Fibroblast of skin of abdomen (primary cell): ENCODE results near the gene DHX58. TPM values are rescaled to one million over a fixed set of nuclear protein-coding genes. Genes with fewer than 3 reads are reported as not detected.
A peak's percentile ranks its signal among the peaks of the same experiment; 100 is the strongest.
"Not testable (repeated sequence)": the region's sequence is repeated elsewhere in the genome, so short reads cannot be mapped to it uniquely, and the experiment has no call there.

ENCODE experiments used
- DNase-seq: peaks from one replicate; pipeline ENCODE4 v3.0.0-alpha.2; 2013
- polyA plus RNA-seq, 2 experiments: library from polyadenylated mRNA; unstranded; fragments of 120-200 nt; gene quantifications; one replicate each; pipeline ENCODE4 v1.2.1, GENCODE V29; 2013; ENCODE audit not compliant: insufficient read length in 2 of 2

DHX58 gene
- 5.5 TPM for polyA plus RNA-seq (2013, experiment 1 of 2; ENCODE audit: insufficient read length)
- 4.5 TPM for polyA plus RNA-seq (2013, experiment 2 of 2; ENCODE audit: insufficient read length)

DNA sequence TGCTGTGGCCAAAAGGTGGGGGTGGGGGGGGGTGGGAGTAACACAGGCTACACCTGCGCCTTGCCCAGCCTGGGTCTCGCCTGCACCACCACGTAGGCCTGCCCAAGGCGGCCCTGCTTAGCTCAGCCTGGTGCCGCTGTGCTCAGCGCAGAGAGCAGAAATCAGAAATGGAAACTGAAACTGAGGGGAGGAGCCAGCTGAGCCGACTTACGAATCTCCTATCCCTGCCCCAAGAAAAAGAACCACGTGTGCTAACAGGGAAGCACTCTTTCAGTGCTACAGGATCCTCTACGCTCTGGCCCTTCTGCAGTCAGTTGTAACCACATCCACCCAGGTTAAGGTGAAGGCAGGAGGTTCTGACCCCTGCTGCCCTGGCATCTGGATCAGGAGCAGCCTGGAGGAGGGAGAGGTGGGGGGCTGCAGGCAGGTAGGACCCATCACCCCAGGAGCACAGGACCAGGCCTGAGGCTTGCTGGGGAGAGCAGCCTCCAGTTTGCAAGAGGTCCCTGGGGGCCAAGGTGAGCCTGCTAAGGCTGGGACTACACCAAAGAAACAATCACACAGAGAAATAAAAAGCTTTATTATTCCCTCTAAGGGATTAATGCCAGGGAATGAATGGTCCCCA, at the start of gene DHX58:
DHX58 (minus strand) TSS at position 163 of the 625 bp plus-strand sequence. CDS start 822 bp downstream, outside the sequence.
- DNase-seq, result peak; percentile 80

DNA sequence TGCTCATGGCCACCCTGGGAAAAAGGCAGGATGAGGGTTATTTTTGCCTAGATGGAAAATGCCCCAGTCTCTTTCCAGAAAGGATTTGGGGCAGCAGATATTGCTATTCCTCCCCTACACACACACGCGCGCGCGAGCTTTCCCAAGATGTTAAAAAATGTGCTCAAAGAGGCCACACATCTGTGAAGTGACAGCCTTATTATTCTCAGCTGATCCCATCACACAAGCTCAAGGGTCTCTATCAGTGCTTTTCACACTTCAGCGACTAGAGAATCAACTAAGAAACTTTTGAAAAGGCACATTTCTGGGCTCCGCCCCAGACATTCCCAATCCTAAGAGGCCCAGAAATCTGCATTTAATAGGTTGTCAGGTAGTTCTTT, 48.0 kb upstream of the DHX58 start:
- no peak for DNase-seq

DNA sequence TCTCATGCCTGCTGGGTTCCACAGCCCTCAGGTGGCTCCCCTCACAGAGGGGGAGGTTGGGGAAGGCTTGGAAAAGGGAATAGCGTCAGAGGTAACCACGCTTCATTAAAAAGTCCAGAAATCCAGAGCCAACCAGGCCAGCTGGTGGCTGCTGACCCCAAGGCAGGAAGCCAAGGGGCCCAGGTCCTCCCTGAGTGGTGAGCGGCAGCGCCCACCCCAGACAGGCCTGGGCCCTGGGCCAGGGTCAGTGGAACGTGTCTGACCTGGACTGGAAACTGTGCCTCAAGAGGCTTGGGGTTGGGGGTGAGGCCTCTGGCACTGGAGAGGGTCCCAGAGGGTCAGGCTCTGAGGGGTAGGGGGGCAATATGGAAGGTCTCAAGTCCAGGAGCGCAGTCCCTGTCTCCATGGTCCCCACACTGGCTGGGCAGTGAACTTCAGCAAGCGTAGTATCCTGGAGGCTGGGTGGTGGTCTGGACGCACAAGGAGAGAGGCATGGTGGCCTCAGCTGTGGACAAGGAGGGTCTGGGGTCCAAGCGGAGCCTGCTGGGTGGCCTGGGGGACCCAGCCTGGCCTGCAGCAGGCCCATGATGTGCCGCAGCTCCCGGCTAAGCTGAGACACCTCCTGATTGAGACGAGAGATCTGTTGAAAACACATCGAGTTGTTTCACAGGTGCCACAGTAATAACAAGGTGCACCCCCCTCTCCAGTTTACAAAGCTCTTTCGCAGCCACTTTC, 47.4 kb upstream of the DHX58 start:
- DNase-seq, result no peak

DNA sequence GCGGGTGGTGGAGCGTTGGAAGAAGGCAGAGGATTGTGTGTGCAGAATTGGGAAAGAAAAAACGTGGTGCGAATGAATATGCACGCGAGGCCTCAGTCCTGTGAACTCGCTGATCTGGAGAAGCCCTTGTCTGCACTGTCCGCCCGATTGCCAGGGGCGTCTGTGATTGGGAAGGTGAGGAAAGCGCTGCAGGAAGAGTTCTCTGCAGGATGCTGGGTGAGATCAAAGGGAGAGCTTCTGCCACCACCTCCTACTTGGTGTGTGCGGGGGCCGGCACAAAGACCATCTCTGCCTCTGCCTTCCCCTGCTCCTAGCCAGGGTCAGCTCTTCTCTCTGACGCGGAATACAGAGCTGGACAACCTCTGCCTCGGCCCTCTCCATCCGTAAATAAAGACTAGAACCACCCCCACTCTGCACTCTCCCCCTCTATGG, 43.1 kb upstream of the DHX58 start:
- no peak for DNase-seq

DNA sequence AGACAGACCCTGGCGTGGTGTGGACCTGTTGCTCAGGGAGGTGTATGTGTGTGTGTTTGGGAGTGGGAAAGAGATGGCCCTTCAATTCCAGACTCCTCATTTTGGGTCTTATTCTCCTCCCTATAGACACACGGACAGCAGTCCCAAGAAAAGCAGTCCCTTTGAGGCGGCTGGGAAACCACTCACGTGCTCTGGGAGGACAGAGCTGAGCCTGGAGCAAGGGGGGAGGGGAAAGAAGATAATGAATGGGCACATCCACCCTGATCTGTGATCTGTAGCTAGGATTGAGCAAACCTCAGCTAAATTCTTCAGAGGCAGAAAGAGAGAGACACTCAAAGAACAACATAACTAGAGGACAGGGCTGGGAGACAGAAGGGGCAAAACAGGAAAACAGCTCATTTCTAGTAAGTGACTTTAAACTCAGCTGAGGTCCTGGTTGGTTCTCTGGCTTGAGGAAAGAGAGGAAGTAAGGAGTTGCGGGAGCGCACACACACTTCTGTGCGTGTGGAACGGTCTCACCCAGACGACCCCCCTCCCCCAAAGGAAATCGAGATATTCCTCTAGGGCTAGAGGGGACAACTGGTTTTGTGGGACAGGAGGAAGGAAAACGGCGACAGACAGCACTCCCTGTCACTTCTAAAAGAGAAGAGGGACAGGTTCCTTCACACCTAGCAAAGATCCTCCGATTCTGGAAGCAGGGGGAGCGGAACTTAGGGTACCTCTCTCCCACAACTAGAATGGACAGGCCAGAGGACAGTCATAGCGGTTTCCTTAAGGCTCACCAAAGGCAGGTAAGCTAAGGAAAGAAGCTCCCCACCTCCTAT, 41.6 kb upstream of the DHX58 start:
- no peak for DNase-seq

DNA sequence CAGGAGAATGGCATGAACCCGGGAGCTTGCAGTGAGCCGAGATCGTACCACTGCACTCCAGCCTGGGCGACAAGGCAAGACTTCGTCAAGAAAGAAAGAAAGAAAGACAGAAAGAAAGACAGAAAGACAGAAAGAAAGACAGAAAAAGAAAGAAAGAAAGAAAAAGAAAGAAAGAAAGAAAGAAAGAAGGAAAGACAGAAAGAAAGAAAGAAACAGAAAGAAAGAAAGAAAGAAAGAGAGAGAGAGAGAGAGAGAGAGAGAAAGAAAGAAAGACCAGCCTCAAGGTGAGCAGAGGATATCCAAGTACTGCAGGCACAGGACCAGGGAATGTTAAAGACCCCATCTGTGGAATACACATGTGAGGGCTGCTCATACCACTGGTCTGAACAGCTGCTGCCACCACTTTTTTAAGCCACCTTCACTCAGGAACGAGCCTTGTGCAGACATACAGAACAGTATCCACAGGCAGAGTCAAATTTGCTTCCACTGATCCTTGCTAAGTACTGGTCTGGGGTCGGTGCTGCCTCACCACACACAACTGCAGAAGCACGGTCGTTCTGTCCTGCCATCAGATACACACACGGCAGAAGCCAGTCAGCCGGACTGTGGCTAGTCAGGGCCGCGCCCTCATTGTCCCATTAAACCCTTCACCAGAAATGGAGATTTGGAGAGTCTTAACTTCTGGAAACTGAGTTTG, 34.5 kb upstream of the DHX58 start:
- DNase-seq, result no peak

DNA sequence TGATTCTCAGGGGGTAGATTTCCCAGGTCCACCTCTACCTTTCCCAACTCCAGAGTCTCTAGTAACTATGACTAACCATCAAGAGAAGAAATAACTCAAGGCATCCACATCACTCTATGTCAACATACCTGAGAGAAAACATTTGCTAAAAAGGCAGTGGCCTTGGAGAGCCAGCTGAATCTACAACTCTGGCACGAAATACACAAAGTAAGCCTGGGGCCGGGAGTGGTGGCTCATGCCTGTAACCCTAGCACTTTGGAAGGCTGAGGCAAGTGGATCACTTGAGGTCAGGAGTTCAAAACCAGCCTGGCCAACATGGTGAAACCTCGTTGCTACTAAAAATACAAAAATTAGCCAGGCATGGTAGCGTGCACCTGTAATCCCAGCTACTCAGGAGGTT, 30.6 kb upstream of the DHX58 start:
- DNase-seq, result not testable (repeated sequence)

DNA sequence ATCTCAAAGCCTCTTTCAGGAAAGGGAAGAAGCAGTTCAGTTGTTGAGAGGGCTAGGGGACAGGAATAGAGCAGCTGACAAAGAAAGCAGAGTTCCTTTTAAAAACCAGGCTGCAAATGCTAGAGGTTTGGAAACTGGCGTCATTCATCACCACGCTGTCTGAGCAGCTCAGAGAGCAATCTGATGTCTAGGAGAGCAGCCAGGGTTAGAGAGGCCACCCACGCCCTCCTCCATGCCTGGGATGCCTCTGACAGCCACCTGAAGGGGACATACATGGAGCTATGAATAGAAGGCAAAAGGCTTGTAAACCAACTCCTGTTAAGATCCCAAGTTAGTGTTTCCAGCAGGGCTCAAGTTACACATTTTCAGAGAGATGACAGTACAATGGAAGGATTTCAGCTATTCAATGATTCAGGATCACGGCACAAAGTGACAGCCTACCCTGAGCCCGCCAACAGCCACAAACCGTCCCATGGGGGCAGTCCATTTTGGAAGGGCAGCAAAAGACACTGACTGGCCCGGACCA, 29.9 kb upstream of the DHX58 start:
- peak; percentile 85 for DNase-seq

DNA sequence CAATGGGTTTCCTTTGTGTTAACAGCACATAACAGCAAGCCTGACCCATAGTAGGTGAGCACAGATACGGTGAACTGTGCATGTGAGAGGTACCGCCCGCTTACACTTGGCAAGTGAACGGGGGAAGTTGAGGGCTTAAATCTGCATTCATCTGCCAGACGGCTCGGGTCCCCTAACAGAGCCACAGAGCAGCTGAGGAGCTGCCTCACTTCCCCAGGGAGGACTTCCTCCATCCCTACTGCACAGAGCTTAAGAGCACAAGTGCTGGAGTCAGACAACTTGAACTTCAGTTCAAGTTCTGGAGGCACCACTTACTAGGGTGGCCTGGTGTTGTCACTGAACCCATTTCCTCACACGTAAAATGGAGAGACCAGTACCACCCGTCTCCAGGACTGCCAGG, 28.9 kb upstream of the DHX58 start:
- DNase-seq, result no peak

DNA sequence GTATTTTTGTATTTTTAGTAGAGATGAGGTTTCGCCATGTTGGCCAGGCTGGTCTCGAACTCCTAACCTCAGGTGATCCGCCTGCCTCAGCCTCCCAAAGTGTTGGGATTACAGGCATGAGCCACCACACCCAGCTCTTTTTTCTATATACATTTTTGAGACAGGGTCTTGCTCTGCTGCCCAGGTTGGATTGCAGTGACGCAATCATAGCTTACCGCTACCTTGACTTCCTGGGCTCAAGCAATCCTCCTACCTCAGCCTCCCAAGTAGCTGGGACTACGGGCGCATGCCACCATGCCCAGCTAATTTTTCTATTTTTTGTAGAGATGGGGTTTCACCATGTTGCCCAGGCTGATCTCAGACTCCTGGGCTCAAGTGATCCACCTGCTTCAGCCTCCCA, 28.2 kb upstream of the DHX58 start:
- DNase-seq, result not testable (repeated sequence)

DNA sequence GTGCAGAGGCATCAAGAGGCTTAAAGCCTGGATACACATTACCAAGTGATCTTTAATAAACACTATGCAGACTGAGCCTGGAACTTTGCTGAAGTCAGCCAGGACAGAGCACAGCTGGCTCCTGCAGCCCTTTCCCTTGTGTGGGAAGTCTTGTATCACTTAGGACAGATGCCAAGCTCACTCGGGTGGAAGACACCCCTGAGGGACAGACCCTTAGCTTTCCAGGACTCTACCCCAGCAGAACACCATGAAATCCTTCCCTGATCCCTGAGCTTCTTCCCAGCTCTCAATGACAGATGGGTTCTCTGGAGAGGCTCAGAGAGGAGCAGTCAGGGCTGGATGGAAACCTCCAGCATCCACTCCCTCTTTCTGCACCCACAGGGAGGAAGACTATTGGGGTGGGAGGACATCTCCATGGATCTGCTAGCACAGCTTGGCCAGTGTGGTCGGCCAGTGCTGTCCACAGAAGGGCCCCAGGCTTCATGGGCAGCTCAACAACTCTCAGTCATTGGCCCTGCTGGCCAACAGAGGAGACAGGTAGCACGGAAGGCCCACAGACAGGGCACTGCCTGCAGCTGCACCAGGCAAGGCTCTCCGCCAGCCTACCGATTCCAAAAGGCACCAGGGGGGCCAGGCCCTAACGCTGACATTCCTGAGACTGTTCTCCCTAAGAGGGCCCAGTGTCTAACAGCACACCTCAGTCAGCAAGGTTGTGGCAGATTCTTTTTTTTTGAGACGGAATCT, 26.4 kb upstream of the DHX58 start:
- no peak for DNase-seq

DNA sequence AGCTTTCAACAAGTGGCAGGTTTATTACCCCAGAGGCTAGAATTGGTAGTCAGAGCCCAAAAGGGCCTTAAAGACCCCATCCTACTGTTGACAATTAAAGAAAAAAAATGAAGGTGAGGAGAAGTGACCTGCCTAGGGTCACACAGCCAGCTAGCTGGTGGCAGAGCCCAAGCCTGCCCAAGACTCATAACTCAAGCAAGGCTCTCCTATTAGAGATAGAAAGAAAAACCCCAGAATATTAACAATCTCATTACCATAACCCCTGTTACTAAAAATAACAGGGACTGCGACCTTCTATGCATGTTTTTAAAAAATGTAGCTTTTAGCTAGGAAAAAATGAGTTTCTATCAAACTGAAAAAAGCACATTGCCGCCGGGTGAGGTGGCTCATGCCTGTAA, 24.1 kb upstream of the DHX58 start:
- DNase-seq, result no peak

DNA sequence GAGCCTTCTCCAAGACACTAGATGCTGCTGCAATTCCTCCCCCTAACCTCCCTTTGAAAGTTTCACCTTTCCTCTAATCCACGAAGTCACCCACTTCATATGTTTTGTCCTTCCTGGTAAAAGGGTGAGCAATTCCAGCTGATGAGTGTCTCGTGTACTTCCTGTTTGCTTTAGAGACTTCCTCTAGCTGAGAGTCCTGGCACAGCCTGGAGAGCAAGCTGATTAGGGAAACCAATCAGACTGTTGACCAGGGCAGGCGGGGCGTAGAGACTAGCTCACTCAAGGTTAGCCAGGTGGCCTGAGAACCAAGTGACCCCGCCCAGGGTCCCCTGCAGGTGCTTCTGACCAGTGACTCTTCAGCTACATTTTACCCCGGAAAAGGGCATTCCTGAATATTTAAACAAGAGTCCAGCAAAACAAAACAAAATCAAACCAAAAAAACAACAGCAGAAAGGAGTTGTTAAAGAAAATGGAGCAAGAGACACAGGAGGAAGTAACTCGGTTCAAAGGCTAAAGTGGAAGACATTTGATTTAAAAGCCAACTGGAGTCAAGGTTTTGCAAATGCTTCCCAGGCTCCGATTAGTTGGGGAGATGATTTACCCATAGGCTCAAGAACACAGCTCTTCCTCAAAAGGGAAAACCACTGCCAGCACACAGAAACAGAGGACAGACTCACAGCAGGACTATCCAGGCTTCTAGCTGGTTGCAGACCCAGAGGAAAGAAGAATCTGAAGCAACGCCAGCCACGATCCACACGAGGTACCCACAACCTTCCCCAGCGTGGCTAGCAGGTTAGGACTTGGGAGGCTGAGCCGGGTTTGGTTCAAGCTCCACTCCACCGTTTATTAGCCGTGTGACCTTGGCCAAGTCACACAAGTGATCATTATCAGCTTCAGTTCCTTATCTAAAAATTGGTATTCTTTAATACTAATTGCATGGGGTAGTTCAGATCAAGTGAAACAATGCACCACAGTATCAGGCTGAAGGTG, 23.4 kb upstream of the DHX58 start:
- peak; percentile 55 for DNase-seq

DNA sequence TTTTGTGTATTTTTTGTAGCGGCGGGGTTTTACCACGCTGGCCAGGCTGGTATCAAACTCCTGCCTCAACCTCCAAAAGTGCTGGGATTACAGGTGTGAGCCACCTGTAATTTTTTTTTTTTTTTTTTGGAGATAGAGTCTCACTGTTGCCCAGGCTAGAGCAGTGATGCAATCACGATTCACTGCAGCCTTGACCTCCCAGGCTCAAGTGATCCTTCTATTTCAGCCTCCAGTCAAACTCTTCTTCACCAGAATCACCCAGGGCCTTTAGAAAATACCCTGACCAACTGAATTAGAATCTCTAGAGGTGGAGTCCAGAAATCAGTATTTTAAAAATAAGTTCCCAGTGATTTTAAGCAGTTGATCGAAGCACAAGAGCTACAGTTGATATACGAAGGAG, 22.6 kb upstream of the DHX58 start:
- DNase-seq, result no peak

DNA sequence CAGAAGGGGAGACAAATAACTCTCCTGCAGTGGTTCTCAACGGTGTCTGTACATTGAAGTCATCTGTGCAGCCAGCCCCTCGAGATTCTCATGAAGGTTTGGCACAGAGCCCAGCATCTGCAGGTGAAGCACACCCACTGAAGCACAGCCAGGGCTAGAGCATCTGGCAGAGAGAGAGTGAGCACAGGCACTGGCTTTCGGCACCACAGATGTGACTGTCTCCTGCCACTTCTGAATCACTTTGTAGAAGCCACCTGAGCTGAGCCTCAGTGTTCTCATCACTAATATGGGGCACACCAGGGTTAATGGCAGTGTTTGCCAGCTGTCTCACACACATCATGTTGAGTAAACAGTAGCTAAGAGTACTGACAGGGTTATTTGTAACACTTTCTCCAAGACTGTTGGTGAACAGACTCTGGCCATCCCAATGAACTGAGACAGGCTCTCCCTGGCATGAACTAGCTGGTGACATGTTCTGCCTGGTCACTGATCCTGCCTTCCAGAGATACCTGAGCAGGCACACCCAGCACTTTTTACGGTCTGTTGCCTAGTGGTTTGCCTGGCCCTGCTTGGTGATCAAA, 21.0 kb upstream of the DHX58 start:
- no peak for DNase-seq

DNA sequence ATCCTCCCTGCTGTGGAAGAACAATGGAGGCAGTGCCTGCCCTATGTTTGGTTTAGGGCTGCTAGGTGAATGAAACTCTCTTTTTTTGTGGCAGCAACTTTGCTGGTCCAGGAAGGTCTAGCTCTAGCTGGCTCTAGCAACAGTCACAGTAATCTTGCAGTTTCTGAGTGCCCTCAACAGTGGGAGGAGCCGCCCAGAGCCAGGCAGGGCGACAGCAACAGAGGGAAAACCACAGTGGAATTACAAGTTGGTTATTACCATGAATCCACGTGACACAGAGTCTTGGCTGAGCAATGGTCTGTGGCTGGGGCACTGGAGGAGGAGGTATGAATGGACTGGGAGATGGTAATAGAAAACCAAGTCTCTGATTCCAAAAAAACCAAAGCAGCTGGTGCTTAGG, 20.4 kb upstream of the DHX58 start:
- peak; percentile 73 for DNase-seq

DNA sequence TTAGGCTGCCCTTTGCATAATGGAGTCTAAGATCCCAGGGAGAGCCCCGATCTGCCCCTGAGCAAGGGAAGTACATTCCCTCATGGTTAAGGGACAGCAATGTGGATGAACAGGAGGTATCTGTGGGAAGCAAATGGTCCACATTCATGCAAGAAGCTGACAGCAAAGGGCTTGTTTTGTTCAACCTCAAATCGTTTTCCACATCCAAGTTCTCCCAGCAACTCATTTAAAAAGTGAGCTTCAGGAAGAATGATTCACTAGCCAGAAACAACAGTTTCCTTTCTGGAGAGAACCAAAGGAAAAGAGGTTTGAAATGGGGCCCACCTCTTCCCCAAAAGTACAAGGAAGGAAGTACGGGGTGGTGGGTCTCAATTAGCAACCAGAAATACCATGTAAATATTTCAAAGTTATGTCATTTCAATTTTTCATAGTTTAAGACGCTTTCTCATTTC, 19.5 kb upstream of the DHX58 start:
- DNase-seq, result no peak

DNA sequence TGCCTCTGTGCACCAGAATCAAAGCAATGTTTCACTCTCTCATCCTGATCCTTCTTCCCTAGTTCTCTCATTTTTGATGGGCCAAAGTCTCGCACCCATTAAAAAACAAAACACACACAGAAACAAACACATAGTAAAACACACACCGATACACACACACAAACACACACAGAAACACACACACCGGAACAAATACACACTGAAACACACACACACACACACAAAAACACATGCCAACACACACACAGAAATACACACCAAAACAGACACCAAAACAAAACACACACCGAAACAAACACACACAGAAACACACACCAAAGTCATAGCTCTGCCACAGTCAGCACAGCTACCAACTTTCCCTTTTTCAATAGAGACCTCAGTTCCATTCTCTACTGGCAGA, 18.7 kb upstream of the DHX58 start:
- DNase-seq, result no peak

DNA sequence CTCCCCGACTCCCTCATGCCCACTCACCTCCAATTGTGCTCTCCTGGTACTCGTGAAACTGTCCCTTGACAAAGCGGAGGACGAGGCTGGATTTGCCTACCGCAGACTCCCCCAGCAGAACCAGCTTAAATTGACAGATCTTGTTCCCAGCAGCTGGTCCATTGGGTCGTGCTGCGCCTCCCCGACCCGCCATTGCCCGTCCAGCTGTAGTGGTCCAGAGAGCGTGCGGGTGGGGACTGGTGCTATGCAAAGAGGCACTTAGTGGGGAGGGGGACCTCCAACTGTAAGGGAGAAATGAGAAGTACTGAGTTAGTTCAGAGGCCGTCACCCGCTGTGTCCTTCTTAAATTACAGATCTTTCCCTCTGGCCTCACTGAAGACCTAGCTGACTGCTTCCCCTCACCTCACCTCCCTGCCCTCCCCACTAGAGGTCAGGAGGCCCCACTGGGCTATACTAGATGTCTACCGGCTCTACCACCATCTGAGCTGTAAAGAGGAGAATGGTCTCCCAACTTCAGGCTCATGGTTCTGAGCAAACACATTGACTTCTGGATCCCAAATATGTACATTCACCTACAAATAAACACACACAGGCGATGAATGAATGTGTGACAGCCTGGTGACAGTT, 17.9 kb upstream of the DHX58 start:
- no peak for DNase-seq
